HepG2 (cell line): Measurements from ENCODE around the gene RPS19. TPM values are rescaled to one million over a fixed set of nuclear protein-coding genes. Genes with fewer than 3 reads are reported as not detected.

Experiments used
- KMT2B ChIP-seq: IDR thresholded peaks from 2 replicates; pipeline ENCODE4 v1.6.1; 2016; ENCODE audit warnings: missing genetic modification reagents, missing compliant biosample characterization
- LRRFIP1 ChIP-seq: sonication (generic); formaldehyde crosslinking; conservative IDR thresholded peaks from 2 replicates; pipeline ENCODE4 v1.4.0; 2020; ENCODE audit warnings: missing genetic modification reagents
- NAIF1 ChIP-seq: sonication (generic); formaldehyde crosslinking; IDR thresholded peaks from 2 replicates; pipeline ENCODE4 v1.5.0; 2020; ENCODE audit warnings: mild to moderate bottlenecking, missing genetic modification reagents, borderline replicate concordance
- SCMH1 ChIP-seq: sonication (generic); formaldehyde crosslinking; IDR thresholded peaks from 2 replicates; pipeline ENCODE4 v1.9.0; 2021; ENCODE audit warnings: missing genetic modification reagents, mild to moderate bottlenecking, borderline replicate concordance
- SMARCE1 ChIP-seq: fragments of 450-650 bp; IDR thresholded peaks from 2 replicates; pipeline ENCODE4 v1.6.1; 2017; ENCODE audit warnings: borderline replicate concordance
- ZGPAT ChIP-seq: IDR thresholded peaks from 2 replicates; pipeline ENCODE4 v1.6.1; 2016; ENCODE audit warnings: mild to moderate bottlenecking
- ZNF329 ChIP-seq: sonication (generic); formaldehyde crosslinking; IDR thresholded peaks from 2 replicates; pipeline ENCODE4 v1.9.0; 2021; ENCODE audit warnings: low read depth, mild to moderate bottlenecking, missing genetic modification reagents
- polyA plus RNA-seq, 8 experiments: library from polyadenylated mRNA; depleted of rRNA in 3 of 8; stranded (reverse) in 7 of 8; unstranded in 1 of 8; fragments of >200 nt; fragmentation: Illumina TruSeq in 4 of 8; extraction: Trizol in 4 of 8; gene quantifications; 2 replicates each; pipeline versions ENCODE4 v1.2.1 to v1.2.3, GENCODE V29; 2011 to 2016; ENCODE audit warnings: low read depth in 4 of 8, missing spikeins in 1 of 8, mixed read lengths in 1 of 8; ENCODE audit not compliant: insufficient read depth in 1 of 8
- total RNA-seq, 5 experiments: library from RNA; depleted of rRNA; stranded (reverse); fragments of >200 nt; fragmentation: Illumina TruSeq; extraction: Trizol; gene quantifications; 2 replicates each; pipeline ENCODE4 v1.2.3, GENCODE V29; 2016; ENCODE audit warnings: low read depth in 1 of 5
- TF ChIP-seq, protein P1 (sequence below): sonication (generic); formaldehyde crosslinking; IDR thresholded peaks from 2 replicates; pipeline ENCODE4 v1.8.0; 2022; ENCODE audit warnings: missing genetic modification reagents, mild to moderate bottlenecking, inconsistent platforms, borderline replicate concordance

RPS19 gene
- total and polyA plus RNA-seq, 2 of the 13 experiments (the other 11 are each of a cell fraction or from before 2014, with no cell fraction given) = 1,983 to 4,758 TPM

DNA sequence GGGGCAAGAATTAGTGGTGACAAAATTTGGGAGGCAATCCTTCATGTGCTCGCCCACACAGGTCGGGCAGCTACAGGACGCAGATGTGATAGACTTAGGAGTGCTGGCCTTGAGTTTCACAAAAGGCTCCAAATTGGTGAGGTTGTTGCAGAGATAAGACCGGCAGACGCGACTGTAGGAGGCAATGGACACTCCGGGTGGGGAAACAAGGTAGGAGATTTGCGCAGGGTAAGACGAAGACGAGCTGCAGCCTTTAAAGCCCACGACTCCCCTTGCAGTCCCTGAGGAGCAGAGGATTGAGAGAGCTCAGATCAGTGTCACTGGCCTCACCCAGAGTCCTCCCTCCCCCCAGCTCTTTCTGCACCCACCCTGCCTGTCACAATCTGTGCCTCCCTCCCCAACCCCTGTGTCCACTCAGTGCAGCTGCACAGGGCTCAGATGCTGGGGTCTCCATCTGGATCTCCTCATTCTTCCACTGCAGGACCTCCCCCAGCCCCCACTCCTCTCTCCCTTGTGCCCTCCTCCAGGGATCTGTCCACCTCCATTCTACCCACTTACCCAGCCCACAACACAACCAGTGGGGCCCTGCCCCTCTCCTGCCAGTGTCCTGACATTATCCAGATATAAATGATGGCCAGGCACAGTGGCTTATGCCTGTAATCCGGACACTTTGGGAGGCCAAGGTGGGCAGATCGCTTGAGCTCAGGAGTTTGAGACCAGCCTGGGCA lies 21.9 kb upstream of the RPS19 start (continued):
- TF ChIP-seq SMARCE1 (no peak), LRRFIP1 (no peak), ZNF329 (no peak), NAIF1 (no peak), SCMH1 (CRISPR knock-in tag) (no peak), ZGPAT (no peak), KMT2B (CRISPR knock-in tag) (no peak)
- TF ChIP-seq, protein P1, sequence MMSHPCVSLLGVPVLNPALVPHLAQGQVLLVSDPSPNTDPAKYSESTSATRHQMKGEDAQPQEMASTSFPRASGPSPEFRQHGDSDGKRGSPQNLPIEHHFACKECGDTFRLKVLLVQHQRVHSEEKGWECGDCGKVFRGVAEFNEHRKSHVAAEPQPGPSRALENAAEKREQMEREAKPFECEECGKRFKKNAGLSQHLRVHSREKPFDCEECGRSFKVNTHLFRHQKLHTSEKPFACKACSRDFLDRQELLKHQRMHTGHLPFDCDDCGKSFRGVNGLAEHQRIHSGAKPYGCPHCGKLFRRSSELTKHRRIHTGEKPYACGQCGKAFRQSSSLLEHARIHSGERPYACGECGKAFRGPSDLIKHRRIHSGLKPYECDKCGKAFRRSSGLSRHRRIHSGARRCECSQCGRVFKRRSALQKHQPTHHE (CRISPR knock-in tag) = no peak
